HL-60 (cell line): ENCODE measurements around the gene DNAJC30.
A peak's percentile ranks its signal among the peaks of the same experiment; 100 is the strongest.

ENCODE experiments used
- DNase-seq, 2 experiments: peaks; one replicate each; pipeline ENCODE4 v3.0.0-alpha.2; 2010 to 2020; ENCODE audit warnings: low read depth in 1 of 2, low spot score in 1 of 2
- H3K27ac ChIP-seq: fragments of 250-450 bp; sonication (Bioruptor Pico); replicated peaks from 2 replicates; pipeline ENCODE4 v1.5.1; 2020; ENCODE audit warnings: mild to moderate bottlenecking, moderate library complexity
- H3K27me3 ChIP-seq: fragments of 250-450 bp; sonication (Bioruptor Pico); 2 replicates; pipeline ENCODE4 v1.5.1; 2021; ENCODE audit warnings: mild to moderate bottlenecking, moderate library complexity; ENCODE audit not compliant: insufficient read depth, poor library complexity, severe bottlenecking
- H3K4me3 ChIP-seq: replicated peaks from 2 replicates; pipeline ENCODE4 v1.5.1; 2011; ENCODE audit warnings: mild to moderate bottlenecking, control low read depth, low read length; ENCODE audit not compliant: insufficient read depth
- CTCF ChIP-seq: IDR thresholded peaks from one replicate; pipeline ENCODE4 v1.5.1; 2011; ENCODE audit warnings: low read length, control low read depth, inconsistent platforms; ENCODE audit not compliant: insufficient read depth
- GABPA ChIP-seq: IDR thresholded peaks from 2 replicates; pipeline ENCODE4 v1.6.1; 2012; ENCODE audit warnings: low read depth
- POLR2AphosphoS5 ChIP-seq: IDR thresholded peaks from 2 replicates; pipeline ENCODE4 v1.6.1; 2012; ENCODE audit warnings: low read depth
- REST ChIP-seq: IDR thresholded peaks from 2 replicates; pipeline ENCODE4 v1.6.1; 2012; ENCODE audit warnings: low read depth; ENCODE audit not compliant: insufficient replicate concordance
- SPI1 ChIP-seq: IDR thresholded peaks from 2 replicates; pipeline ENCODE4 v1.6.1; 2012; ENCODE audit warnings: low read depth, mild to moderate bottlenecking, borderline replicate concordance

Gene DNAJC30

DNA sequence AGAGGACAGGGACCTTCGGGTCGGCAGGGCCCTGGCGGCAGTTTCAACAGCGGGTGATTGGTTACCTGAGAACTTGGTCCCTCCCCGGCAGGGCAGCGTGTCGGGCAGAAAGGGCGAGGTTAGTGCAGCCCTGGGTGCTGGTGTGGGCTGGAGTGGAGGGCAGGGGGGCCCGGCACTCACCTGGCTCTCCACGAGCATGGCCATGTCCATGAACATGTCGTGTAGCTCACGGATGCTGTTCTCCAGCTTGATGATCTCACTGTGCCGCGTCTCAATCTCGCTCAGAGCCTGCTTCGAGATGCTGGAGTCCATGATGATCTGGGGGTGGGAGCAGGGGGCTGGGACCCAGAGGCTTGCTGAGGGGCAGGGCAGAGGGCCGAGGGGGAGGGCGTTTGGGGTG lies 19.4 kb upstream of the DNAJC30 start:
- no peaks in the 10 kb centered on the region for H3K27me3 ChIP-seq

GRCh38 chr7:73702226-73702625 lies 19.0 kb upstream of the DNAJC30 start:
- no peak for DNase-seq
- no peak overlapping the region for H3K27ac ChIP-seq
- no peak for TF ChIP-seq REST

More for the DNA sequence above, 19.4 kb upstream of the DNAJC30 start:
- no peak for DNase-seq
- no peak for TF ChIP-seq POLR2AphosphoS5
- TF ChIP-seq GABPA: no peak
- TF ChIP-seq CTCF: no peak
- no peak for TF ChIP-seq REST
- no peak for TF ChIP-seq SPI1
- H3K27ac ChIP-seq: no peak overlapping the region
- H3K4me3 ChIP-seq: no peak overlapping the region

GRCh38 chr7:73701357-73701995 lies 18.2 kb upstream of the DNAJC30 start:
- no peaks in the 10 kb centered on the region for H3K27me3 ChIP-seq
- no peak overlapping the region for H3K27ac ChIP-seq
- no peak overlapping the region for H3K4me3 ChIP-seq
- peak in 1 of 2 experiments; percentile 23 for DNase-seq
- TF ChIP-seq GABPA (no peak), CTCF (peak; percentile 2)

More at GRCh38 chr7:73702226-73702625, 19.0 kb upstream of the DNAJC30 start:
- H3K4me3 ChIP-seq: no peak overlapping the region
- no peaks in the 10 kb centered on the region for H3K27me3 ChIP-seq

- Histone ChIP-seq H3K27ac (no peak overlapping the region), H3K4me3 (no peak overlapping the region), H3K27me3 (no peaks in the 10 kb centered on the region)
- DNase-seq: no peak
- TF ChIP-seq SPI1 (no peak), REST (no peak), GABPA (no peak)
These were observed 17.4 kb upstream of the DNAJC30 start for GRCh38 chr7:73700581-73701134.
